Esophagus muscularis mucosa (tissue), 3 donors: ENCODE measurements around the gene MLF2.

ENCODE experiments used
- POLR2A ChIP-seq: fragments of 450-650 bp; IDR thresholded peaks from one replicate; pipeline ENCODE4 v1.6.1; 2017; ENCODE audit warnings: antibody characterized with exemption, moderate library complexity, mild to moderate bottlenecking, low read depth
- TF ChIP-seq, protein P1 (sequence below), 3 experiments: fragments of 200-600 bp in 2 of 3; fragments of 450-650 bp in 1 of 3; sonication (generic) in 2 of 3; IDR thresholded peaks; one replicate each; pipeline ENCODE4 v1.5.1; 2017 to 2019; ENCODE audit warnings: antibody characterized with exemption in 3 of 3, mild to moderate bottlenecking in 2 of 3, moderate library complexity in 1 of 3

- TF ChIP-seq, protein P1, sequence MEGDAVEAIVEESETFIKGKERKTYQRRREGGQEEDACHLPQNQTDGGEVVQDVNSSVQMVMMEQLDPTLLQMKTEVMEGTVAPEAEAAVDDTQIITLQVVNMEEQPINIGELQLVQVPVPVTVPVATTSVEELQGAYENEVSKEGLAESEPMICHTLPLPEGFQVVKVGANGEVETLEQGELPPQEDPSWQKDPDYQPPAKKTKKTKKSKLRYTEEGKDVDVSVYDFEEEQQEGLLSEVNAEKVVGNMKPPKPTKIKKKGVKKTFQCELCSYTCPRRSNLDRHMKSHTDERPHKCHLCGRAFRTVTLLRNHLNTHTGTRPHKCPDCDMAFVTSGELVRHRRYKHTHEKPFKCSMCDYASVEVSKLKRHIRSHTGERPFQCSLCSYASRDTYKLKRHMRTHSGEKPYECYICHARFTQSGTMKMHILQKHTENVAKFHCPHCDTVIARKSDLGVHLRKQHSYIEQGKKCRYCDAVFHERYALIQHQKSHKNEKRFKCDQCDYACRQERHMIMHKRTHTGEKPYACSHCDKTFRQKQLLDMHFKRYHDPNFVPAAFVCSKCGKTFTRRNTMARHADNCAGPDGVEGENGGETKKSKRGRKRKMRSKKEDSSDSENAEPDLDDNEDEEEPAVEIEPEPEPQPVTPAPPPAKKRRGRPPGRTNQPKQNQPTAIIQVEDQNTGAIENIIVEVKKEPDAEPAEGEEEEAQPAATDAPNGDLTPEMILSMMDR (IDR thresholded peaks at IDR 0.05) = no peak
- no peak for TF ChIP-seq POLR2A
Measured at GRCh38 chr12:6778217-6778573, 25.3 kb upstream of the MLF2 start.
